SKM-1 treated with dmso at 0.1 percent for 144 hours (cell line): ENCODE data around the gene PITPNM3.
A peak's percentile ranks its signal among the peaks of the same experiment; 100 is the strongest.

ENCODE experiments used
- DNase-seq: peaks from one replicate; lab custom pipeline; 2025; ENCODE audit not compliant: unreplicated experiment; lab: John Stamatoyannopoulos, UW

PITPNM3 gene

DNA sequence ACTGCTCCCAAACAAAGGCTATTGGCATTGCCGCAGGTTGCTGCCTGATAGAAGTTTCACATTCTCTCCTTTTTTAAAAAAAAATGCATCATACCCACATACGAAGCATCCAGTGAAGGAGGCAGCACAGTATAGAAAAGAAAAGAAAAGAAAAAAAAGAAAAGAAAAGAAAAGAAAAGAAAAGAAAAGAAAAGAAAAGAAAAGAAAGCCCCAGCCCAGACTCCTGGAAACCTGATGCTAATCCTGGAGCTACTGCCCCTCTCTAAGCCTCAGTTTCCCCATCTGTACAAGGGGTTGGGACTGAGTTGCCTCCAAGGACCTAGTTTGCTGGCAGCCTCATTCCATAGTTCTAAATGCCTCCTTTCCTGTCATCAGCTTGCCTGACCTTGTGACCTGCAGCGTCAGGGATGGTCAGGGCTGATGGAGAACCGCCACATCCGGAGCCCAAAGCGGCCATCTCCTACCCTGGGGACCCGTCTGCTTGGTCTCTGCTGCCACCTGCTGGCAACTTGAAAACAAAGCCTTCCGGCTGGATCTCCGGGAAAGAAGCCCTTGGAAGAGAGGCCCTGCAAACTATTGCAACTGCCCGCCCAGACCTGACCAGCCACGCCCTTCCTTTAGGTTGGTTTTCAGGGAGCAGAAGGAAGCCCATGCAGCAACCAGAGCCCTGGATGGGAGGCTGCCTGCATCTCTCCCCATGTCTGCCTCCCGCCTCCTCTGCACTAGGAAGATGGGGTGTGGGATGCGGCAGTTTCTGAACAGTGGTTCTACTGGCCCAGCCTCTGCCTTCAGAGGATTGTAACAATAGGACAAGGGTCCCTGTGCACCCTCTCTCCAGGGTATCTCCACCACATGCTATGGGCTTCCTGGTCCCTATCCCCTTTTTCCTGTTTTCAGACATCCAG, 134.4 kb downstream of the PITPNM3 start:
- peak; percentile 16 for DNase-seq

DNA sequence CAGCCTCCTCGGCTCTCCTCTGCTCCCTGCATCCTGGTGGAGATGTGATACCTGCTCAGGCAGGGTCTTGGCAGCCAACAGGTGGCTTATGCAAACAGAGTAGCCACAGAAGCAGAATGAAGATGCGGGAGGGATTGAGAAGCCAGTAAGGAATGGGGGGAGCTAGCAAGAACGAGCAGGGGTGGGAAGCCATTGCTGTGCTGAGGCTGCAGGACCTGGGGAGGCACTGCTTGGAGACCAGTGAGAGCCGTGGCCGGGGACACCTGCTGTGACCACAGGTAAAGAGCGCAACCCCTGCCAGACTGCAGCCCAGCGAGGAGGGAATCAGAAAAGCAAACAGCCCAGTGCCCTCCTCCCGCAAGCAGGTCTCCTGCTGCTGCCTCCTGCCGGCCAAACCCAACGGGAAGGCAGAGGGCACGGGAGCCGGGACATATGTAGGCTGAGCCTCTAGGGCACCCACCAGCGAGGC, 136.1 kb downstream of the PITPNM3 start:
- DNase-seq: no peak

DNA sequence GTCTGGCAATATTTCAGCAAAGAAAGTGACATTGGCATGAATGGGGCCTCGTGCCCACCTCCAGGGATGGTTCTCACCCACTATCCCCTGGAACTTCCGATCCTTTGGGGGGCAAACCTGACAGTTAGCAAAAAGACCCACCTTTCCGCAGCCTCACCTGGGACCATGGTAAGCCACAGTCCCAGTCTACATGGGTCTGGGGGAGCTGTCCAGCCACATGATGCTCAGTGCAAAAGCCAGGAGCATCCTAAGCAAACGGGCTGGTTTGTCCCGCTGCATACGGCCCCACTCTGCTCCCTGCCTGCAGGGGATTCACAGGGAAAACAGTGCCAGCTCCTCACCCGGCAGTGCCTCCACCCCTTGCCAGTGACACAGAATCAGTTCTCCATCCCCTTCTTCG, 140.7 kb downstream of the PITPNM3 start:
- DNase-seq: no peak

DNA sequence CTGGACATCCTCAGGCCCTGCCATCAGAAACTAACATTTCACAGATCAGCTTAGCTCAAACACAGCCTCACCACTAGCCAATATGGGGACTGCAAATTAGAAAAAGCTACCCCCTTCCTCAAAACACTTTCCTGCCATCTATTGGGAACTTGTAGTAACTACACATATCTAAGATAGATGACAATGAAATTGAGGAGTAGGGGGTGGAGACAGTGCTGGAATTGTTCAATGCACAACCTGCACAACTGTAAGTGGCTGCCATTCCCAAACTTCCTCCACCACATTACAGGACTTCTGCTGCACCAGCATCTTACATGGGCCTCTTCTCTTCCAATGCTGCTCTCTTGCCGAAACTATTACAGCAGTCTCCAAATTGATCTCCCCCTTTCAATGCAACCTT, 143.3 kb downstream of the PITPNM3 start:
- DNase-seq: no peak

DNA sequence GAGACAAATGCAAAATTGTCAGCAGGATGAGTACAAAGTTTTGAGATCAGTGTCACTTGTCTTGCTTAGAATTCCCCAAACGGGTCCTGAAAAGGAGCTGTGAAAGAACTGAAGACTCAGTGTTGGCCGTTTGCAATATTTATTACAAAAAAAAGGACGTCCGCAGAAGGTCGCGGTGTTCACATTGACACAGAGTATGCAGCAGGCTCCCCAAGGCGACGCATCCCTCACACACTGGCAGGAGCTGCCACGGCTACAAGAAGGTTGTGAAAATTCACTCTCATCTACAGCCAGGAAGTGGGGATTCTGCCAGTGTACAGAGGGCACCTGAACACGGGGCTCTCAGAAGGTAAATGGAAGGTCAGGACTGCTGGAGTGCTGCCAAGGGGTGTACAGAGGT, 147.6 kb downstream of the PITPNM3 start:
- no peak for DNase-seq

DNA sequence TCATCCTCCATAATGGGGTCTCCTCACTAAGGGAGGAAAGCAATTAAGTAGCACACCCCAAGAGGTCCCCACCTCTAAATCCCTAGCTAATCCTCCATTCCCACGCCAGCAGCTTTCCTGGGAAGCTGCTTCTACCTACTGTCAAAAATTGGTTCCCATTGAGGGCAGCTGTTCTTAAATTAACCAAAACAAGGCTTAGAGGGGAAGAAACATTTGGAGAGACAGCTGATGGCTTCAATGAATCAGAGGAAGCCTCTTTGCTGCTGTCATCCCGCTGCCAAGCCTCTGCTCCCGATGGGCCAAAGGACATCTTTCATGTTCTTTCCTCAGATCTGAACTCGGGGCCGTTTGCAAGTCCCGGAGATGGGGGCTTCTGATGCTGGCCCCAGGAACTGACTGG, 148.1 kb downstream of the PITPNM3 start:
- no peak for DNase-seq

DNA sequence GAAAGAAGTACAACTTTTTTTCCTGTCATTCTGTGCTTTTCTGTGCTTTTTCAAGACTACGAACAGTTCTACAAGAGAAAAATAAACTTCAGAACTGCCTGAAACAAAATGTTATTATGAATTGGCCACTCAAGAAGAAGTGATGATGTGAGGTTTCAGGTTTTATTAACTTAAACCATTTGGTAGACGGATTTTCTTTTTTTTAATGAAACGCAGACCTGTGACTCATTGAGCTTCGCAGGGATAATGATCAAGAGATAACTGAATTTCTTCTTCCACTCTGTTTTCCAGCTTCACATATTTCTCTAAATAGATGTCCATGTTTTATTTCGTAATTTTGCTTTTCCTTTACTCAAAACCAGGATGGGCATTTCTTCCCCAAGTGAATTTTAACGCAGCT, 154.1 kb downstream of the PITPNM3 start:
- DNase-seq: no peak
